ENCODE measurements around the gene KLHL29. TPM values are rescaled to one million over a fixed set of nuclear protein-coding genes. Genes with fewer than 3 reads are reported as not detected.

Gene KLHL29
- total RNA-seq, 1 experiment from 2014 or later = 7.7 TPM

DNA sequence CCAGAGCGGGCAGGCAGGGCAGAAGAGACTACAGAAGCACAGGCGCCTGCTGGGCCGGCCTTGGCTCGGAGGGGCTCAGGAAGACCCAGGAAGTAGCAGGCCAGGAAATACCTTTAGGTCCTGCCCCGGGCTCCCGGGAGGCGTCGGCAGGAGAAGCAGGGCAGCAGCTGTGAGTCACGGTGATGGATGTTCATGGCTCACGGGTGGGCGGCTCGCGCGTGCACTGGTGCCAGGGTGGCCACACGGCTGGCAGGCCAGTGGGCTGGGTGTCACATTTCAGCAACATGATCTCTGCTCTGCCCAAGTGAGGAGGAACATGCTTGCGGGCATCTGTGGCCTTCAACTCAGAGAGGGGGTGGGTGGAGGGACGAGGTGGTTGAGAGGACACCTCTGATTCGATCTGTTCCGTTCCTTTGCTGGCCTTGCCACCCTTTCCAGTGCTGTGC lies 139.3 kb downstream of the KLHL29 start:
- Histone ChIP-seq H3K27me3 (ENCODE audit: control insufficient read depth, insufficient read depth, low read length) (no peaks in the 10 kb centered on the region), H3K36me3 (ENCODE audit: control insufficient read depth, insufficient read depth, low read length) (no peaks in the 10 kb centered on the region), H3K4me3 (ENCODE audit: low read depth in 2 of 2, low read length in 2 of 2) (no peak overlapping the region), H3K4me1 (ENCODE audit: control insufficient read depth, insufficient read depth, low read length) (peaks cover 5% of the 10 kb centered on the region; the same call in 1 of the 2 replicates), H3K9me3 (ENCODE audit: control insufficient read depth, insufficient read depth, low read depth, low read length) (no peaks in the 10 kb centered on the region), H3K27ac (ENCODE audit: low read length) (no peak overlapping the region)
- ATAC-seq = no peak
- in situ Hi-C loops (cut with HindIII; ENCODE audit: low pct_unique_long_range_greater_than_20kb, low sequenced_read_pairs) = no loop called here
- ChIA-PET CTCF (no interaction called here), POLR2A (interaction anchor here (0.6 kb wide), 1 partner anchor 120 kb away, joined by 4 read pairs; no protein-coding TSS in a partner anchor)
- intact Hi-C loops (cut with micrococcal nuclease; ENCODE audit: unreplicated experiment) = no loop called here
- BruUV-seq (replicated peaks) = no TSS peak
- TF ChIP-seq SIN3A (IDR thresholded peaks at IDR 0.05; ENCODE audit: borderline replicate concordance, insufficient read depth, low read depth, low read length) = no peak
- TF ChIP-seq, protein P1, sequence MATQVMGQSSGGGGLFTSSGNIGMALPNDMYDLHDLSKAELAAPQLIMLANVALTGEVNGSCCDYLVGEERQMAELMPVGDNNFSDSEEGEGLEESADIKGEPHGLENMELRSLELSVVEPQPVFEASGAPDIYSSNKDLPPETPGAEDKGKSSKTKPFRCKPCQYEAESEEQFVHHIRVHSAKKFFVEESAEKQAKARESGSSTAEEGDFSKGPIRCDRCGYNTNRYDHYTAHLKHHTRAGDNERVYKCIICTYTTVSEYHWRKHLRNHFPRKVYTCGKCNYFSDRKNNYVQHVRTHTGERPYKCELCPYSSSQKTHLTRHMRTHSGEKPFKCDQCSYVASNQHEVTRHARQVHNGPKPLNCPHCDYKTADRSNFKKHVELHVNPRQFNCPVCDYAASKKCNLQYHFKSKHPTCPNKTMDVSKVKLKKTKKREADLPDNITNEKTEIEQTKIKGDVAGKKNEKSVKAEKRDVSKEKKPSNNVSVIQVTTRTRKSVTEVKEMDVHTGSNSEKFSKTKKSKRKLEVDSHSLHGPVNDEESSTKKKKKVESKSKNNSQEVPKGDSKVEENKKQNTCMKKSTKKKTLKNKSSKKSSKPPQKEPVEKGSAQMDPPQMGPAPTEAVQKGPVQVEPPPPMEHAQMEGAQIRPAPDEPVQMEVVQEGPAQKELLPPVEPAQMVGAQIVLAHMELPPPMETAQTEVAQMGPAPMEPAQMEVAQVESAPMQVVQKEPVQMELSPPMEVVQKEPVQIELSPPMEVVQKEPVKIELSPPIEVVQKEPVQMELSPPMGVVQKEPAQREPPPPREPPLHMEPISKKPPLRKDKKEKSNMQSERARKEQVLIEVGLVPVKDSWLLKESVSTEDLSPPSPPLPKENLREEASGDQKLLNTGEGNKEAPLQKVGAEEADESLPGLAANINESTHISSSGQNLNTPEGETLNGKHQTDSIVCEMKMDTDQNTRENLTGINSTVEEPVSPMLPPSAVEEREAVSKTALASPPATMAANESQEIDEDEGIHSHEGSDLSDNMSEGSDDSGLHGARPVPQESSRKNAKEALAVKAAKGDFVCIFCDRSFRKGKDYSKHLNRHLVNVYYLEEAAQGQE (IDR thresholded peaks at IDR 0.05; ENCODE audit: insufficient read depth in 1 of 2, low read depth in 2 of 2, low read length in 1 of 2) = no peak
- DNase-seq (ENCODE audit: low read depth, low spot score) = no peak

GRCh38 chr2:23525137-23525765 lies 140.3 kb downstream of the KLHL29 start:
- no peak for ATAC-seq
- Histone ChIP-seq H3K4me1 (ENCODE audit: control insufficient read depth, insufficient read depth, low read length) (peaks cover under 1% of the 10 kb centered on the region; the same call in 1 of the 2 replicates), H3K27ac (ENCODE audit: low read length) (no peak overlapping the region), H3K36me3 (ENCODE audit: control insufficient read depth, insufficient read depth, low read length) (no peaks in the 10 kb centered on the region), H3K4me3 (ENCODE audit: low read depth in 2 of 2, low read length in 2 of 2) (no peak overlapping the region), H3K27me3 (ENCODE audit: control insufficient read depth, insufficient read depth, low read length) (no peaks in the 10 kb centered on the region), H3K9me3 (ENCODE audit: control insufficient read depth, insufficient read depth, low read depth, low read length) (no peaks in the 10 kb centered on the region)
- intact Hi-C loops (cut with micrococcal nuclease; ENCODE audit: unreplicated experiment) = no loop called here
- BruUV-seq (replicated peaks) = no TSS peak
- no peak for DNase-seq (ENCODE audit: low read depth, low spot score)
- CTCF ChIA-PET = no interaction called here
- in situ Hi-C loops (cut with HindIII; ENCODE audit: low pct_unique_long_range_greater_than_20kb, low sequenced_read_pairs) = no loop called here
- no peak for TF ChIP-seq POLR2AphosphoS5 (IDR thresholded peaks at IDR 0.05; ENCODE audit: low read depth, low read length)
- no peak for TF ChIP-seq SIN3A (IDR thresholded peaks at IDR 0.05; ENCODE audit: borderline replicate concordance, insufficient read depth, low read depth, low read length)
- no peak for TF ChIP-seq TCF7L2 (IDR thresholded peaks at IDR 0.05; ENCODE audit: low read depth, low read length)
- TF ChIP-seq, protein P1 (IDR thresholded peaks at IDR 0.05; ENCODE audit: insufficient read depth in 1 of 2, low read depth in 2 of 2, low read length in 1 of 2) = no peak
- TF ChIP-seq CTCF (IDR thresholded peaks at IDR 0.05) = no peak
- POLR2A ChIA-PET = no interaction called here

Data from Panc1 (cell line).